Measurements from ENCODE around the gene AGBL4. TPM values are rescaled to one million over a fixed set of nuclear protein-coding genes. Genes with fewer than 3 reads are reported as not detected.

Gene AGBL4
- total RNA-seq, 4 donors from 2014 or later, result 0.19 to 1.0 (median 1.0) TPM; not detected in 1

GRCh38 chr1:48924099-48924498, 1099.7 kb downstream of the AGBL4 start:
- H3K36me3 ChIP-seq, result no peaks in the 10 kb centered on the region
- no peaks in the 10 kb centered on the region for H3K27me3 ChIP-seq
- DNase-seq (ENCODE audit: low spot score in 2 of 2), result no peak
- H3K4me1 ChIP-seq, result no peaks in the 10 kb centered on the region
- no peak overlapping the region for H3K27ac ChIP-seq
- no peak for TF ChIP-seq POLR2AphosphoS5 (IDR thresholded peaks at IDR 0.05)
- no peak overlapping the region for H3K4me3 ChIP-seq
- no peaks in the 10 kb centered on the region for H3K9me3 ChIP-seq

- H3K36me3 ChIP-seq, result no peaks in the 10 kb centered on the region
- H3K27ac ChIP-seq, result no peak overlapping the region
- no peaks in the 10 kb centered on the region for H3K9me3 ChIP-seq
- 85% methylated on average over 1 of the region's 1 CpG for WGBS
- H3K4me1 ChIP-seq, result no peaks in the 10 kb centered on the region
- no peak overlapping the region for H3K4me3 ChIP-seq
- no peak for DNase-seq (ENCODE audit: low spot score in 2 of 2)
- H3K27me3 ChIP-seq, result no peaks in the 10 kb centered on the region
- TF ChIP-seq POLR2AphosphoS5 (IDR thresholded peaks at IDR 0.05), result no peak
- TF ChIP-seq POLR2A (IDR thresholded peaks at IDR 0.05), result no peak
- no peak for TF ChIP-seq CTCF (IDR thresholded peaks at IDR 0.05)
- TF ChIP-seq EP300 (IDR thresholded peaks at IDR 0.05), result no peak
These were observed 1100.6 kb downstream of the AGBL4 start for GRCh38 chr1:48923116-48923515.

- Histone ChIP-seq H3K27me3 (no peaks in the 10 kb centered on the region), H3K4me3 (no peak overlapping the region), H3K4me1 (no peaks in the 10 kb centered on the region), H3K9me3 (no peaks in the 10 kb centered on the region), H3K27ac (no peak overlapping the region), H3K36me3 (no peaks in the 10 kb centered on the region)
- DNase-seq (ENCODE audit: low spot score in 2 of 2), result no peak
- 86% methylated on average over 3 of the region's 3 CpGs for WGBS
- TF ChIP-seq POLR2A (IDR thresholded peaks at IDR 0.05) (no peak), EP300 (IDR thresholded peaks at IDR 0.05) (no peak), POLR2AphosphoS5 (IDR thresholded peaks at IDR 0.05) (no peak), CTCF (IDR thresholded peaks at IDR 0.05) (no peak)
These were observed 1102.9 kb downstream of the AGBL4 start for GRCh38 chr1:48920851-48921250.

GRCh38 chr1:48917901-48918603, 1105.7 kb downstream of the AGBL4 start:
- H3K27me3 ChIP-seq, result no peaks in the 10 kb centered on the region
- DNase-seq (ENCODE audit: low spot score in 2 of 2), result no peak
- TF ChIP-seq CTCF (IDR thresholded peaks at IDR 0.05) (no peak), EP300 (IDR thresholded peaks at IDR 0.05) (no peak), POLR2A (IDR thresholded peaks at IDR 0.05) (no peak), POLR2AphosphoS5 (IDR thresholded peaks at IDR 0.05) (no peak)
- H3K36me3 ChIP-seq, result no peaks in the 10 kb centered on the region
- no peaks in the 10 kb centered on the region for H3K4me1 ChIP-seq
- WGBS, result 82% methylated on average over 8 of the region's 8 CpGs
- H3K9me3 ChIP-seq, result no peaks in the 10 kb centered on the region
- no peak overlapping the region for H3K27ac ChIP-seq
- H3K4me3 ChIP-seq, result no peak overlapping the region

GRCh38 chr1:48917070-48917454, 1106.7 kb downstream of the AGBL4 start:
- 92% methylated on average over 2 of the region's 2 CpGs for WGBS
- H3K27me3 ChIP-seq, result no peaks in the 10 kb centered on the region
- no peaks in the 10 kb centered on the region for H3K9me3 ChIP-seq
- H3K27ac ChIP-seq, result no peak overlapping the region
- H3K4me3 ChIP-seq, result no peak overlapping the region
- no peak for DNase-seq (ENCODE audit: low spot score in 2 of 2)
- TF ChIP-seq CTCF (IDR thresholded peaks at IDR 0.05) (no peak), POLR2AphosphoS5 (IDR thresholded peaks at IDR 0.05) (no peak), EP300 (IDR thresholded peaks at IDR 0.05) (no peak), POLR2A (IDR thresholded peaks at IDR 0.05) (no peak)
- H3K36me3 ChIP-seq, result no peaks in the 10 kb centered on the region
- H3K4me1 ChIP-seq, result no peaks in the 10 kb centered on the region
